MM.1S (cell line): ENCODE measurements around the gene CEMP1.

Source experiments
- CTCF ChIP-seq: fragments of 300-600 bp; sonication (generic); IDR thresholded peaks from 2 replicates; pipeline ENCODE4 v1.5.1; 2016; ENCODE audit warnings: antibody characterized with exemption, low read length, mixed read lengths
- EZH2 ChIP-seq: fragments of 300-600 bp; sonication (generic); optimal IDR thresholded peaks from 2 replicates; pipeline ENCODE3; 2017; ENCODE audit warnings: low read depth, mild to moderate bottlenecking, antibody characterized with exemption, low read length, mixed read lengths

- no peak for TF ChIP-seq CTCF
- TF ChIP-seq EZH2: no peak
Observed at GRCh38 chr16:2531371-2531695, at the start of gene CEMP1.
